ENCODE results near the gene UHMK1. TPM values are rescaled to one million over a fixed set of nuclear protein-coding genes. Genes with fewer than 3 reads are reported as not detected.
A peak's percentile ranks its signal among the peaks of the same experiment; 100 is the strongest.
"Not testable (repeated sequence)": the region's sequence is repeated elsewhere in the genome, so short reads cannot be mapped to it uniquely, and the experiment has no call there.

The UHMK1 gene, protein sequence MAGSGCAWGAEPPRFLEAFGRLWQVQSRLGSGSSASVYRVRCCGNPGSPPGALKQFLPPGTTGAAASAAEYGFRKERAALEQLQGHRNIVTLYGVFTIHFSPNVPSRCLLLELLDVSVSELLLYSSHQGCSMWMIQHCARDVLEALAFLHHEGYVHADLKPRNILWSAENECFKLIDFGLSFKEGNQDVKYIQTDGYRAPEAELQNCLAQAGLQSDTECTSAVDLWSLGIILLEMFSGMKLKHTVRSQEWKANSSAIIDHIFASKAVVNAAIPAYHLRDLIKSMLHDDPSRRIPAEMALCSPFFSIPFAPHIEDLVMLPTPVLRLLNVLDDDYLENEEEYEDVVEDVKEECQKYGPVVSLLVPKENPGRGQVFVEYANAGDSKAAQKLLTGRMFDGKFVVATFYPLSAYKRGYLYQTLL
- polyA plus RNA-seq (2011; rRNA removed) (34.7 and 48.2 TPM in 2 replicates), polyA minus RNA-seq (2011; rRNA and poly(A)+ RNA removed) (38.7 and 70.0 TPM in 2 replicates)

DNA sequence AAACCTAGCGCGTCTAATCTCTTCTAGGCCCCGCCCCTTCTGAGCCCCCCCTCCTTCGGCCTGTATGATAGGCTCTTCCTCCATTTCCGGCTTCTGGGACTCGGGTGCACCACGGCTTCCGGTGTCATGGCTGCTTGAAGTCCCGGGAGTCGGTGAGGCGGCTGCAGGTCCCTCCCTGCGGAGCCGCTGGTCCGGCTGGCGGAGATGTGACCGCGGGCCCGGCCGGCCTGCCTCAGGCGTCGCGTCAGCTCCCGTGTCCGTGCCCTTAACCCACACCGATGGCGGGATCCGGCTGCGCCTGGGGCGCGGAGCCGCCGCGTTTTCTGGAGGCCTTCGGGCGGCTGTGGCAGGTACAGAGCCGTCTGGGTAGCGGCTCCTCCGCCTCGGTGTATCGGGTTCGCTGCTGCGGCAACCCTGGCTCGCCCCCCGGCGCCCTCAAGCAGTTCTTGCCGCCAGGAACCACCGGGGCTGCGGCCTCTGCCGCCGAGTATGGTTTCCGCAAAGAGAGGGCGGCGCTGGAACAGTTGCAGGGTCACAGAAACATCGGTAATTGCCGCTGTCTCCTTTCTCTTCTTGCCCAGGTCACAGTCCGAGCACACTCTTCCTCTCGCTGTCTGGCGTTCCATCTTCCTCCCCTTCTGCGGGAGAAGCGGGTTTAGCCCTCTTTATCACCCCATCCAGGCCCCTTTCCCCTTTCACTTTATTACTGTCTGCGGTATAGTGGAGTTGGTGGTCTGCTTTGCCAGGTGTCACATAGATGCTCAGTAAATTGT, at the start of gene UHMK1:
UHMK1 (plus strand) TSS at position 96 of the 773 bp plus-strand sequence; CDS start at position 279, 183 bp downstream.
- POLR2A ChIA-PET = no interaction called here
- Histone ChIP-seq H3K9me3 (ENCODE audit: control insufficient read depth, insufficient read depth, low read length) (no peaks in the 10 kb centered on the region; the same call in 1 of the 2 replicates), H3K4me3 (ENCODE audit: low read depth, low read length) (peak within 1 kb of the TSS; percentile 90), H3K27ac (ENCODE audit: low read depth, low read length) (peak within 1 kb of the TSS; percentile 77), H3K27me3 (ENCODE audit: control insufficient read depth, insufficient read depth, low read length) (peaks cover 1% of the 10 kb centered on the region)
- peak; percentile 63 for DNase-seq (ENCODE audit: low read depth, low spot score)
- TF ChIP-seq, protein P1, sequence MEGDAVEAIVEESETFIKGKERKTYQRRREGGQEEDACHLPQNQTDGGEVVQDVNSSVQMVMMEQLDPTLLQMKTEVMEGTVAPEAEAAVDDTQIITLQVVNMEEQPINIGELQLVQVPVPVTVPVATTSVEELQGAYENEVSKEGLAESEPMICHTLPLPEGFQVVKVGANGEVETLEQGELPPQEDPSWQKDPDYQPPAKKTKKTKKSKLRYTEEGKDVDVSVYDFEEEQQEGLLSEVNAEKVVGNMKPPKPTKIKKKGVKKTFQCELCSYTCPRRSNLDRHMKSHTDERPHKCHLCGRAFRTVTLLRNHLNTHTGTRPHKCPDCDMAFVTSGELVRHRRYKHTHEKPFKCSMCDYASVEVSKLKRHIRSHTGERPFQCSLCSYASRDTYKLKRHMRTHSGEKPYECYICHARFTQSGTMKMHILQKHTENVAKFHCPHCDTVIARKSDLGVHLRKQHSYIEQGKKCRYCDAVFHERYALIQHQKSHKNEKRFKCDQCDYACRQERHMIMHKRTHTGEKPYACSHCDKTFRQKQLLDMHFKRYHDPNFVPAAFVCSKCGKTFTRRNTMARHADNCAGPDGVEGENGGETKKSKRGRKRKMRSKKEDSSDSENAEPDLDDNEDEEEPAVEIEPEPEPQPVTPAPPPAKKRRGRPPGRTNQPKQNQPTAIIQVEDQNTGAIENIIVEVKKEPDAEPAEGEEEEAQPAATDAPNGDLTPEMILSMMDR (IDR thresholded peaks at IDR 0.05; ENCODE audit: low read depth, low read length) = no peak
- CTCF ChIA-PET = no interaction called here

DNA sequence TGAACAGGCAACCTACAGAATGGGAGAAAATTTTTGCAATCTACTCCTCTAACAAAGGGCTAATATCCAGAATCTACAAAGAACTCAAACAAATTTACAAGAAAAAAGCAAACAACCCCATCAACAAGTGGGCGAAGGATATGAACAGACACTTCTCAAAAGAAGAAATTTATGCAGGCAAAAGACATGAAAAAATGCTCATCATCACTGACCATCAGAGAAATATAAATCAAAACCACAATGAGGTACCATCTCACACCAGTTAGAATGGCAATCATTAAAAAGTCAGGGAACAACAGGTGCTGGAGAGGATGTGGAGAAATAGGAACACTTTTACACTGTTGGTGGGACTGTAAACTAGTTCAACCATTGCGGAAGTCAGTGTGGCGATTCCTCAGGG, 43.3 kb upstream of the UHMK1 start:
- CTCF ChIA-PET; POLR2A ChIA-PET; DNase-seq (ENCODE audit: low read depth, low spot score); H3K27ac ChIP-seq (ENCODE audit: low read depth, low read length); H3K4me3 ChIP-seq (ENCODE audit: low read depth, low read length); H3K27me3 ChIP-seq (ENCODE audit: control insufficient read depth, insufficient read depth, low read length); H3K9me3 ChIP-seq (ENCODE audit: control insufficient read depth, insufficient read depth, low read length): not testable (repeated sequence)

DNA sequence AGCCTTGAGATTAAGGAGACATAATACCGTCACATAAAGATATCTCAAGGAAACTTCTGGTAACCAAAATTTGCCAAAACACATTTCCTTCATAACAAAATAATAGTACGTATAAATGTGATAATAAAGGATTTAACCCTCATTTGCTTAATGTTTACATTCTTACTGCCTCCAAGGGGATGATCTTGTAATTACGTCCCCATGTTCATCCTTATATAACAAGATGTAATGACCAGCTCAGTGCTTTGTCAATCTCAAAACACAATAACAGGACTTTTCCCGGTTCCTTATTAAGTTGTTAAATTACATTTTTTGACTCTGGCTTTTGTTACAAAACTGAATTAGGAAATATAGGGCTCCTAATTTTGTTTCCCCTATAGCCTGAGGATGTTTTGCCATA, 41.3 kb upstream of the UHMK1 start:
- CTCF ChIA-PET = no interaction called here
- DNase-seq (ENCODE audit: low read depth, low spot score) = no peak

DNA sequence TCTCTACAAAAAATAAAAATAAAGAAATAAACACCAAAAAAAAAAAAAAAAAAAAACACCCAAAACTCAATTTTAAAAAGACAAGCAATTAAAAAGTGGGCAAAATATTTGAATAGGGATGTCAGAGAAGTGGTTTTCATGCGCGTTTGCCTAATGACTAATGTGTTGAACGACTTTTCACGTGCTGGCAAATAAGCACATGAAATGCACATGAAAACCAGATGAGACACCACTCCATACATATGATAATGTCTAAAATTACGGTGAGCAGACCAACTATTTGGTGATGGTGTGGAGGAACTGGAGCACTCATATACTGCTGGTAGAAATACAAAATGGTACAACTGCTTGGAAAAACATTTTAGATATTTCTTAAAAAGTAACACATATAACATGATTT, 39.4 kb upstream of the UHMK1 start:
- H3K9me3 ChIP-seq (ENCODE audit: control insufficient read depth, insufficient read depth, low read length) = no peaks in the 10 kb centered on the region
- no peak for DNase-seq (ENCODE audit: low read depth, low spot score)
- no peak overlapping the region for H3K27ac ChIP-seq (ENCODE audit: low read depth, low read length)
- ChIA-PET POLR2A (no interaction called here), CTCF (no interaction called here)
- H3K27me3 ChIP-seq (ENCODE audit: control insufficient read depth, insufficient read depth, low read length) = no peaks in the 10 kb centered on the region
- TF ChIP-seq, protein P1 (IDR thresholded peaks at IDR 0.05; ENCODE audit: low read depth, low read length) = no peak
- H3K4me3 ChIP-seq (ENCODE audit: low read depth, low read length) = no peak overlapping the region

More for the DNA sequence above, 41.3 kb upstream of the UHMK1 start:
- Histone ChIP-seq H3K4me3 (ENCODE audit: low read depth, low read length) (no peak overlapping the region), H3K27me3 (ENCODE audit: control insufficient read depth, insufficient read depth, low read length) (no peaks in the 10 kb centered on the region), H3K27ac (ENCODE audit: low read depth, low read length) (no peak overlapping the region), H3K9me3 (ENCODE audit: control insufficient read depth, insufficient read depth, low read length) (no peaks in the 10 kb centered on the region)
- TF ChIP-seq, protein P1 (IDR thresholded peaks at IDR 0.05; ENCODE audit: low read depth, low read length) = 0 out of 2 replicates have a peak, but pooled peaks have one; percentile 5
- POLR2A ChIA-PET = no interaction called here

DNA sequence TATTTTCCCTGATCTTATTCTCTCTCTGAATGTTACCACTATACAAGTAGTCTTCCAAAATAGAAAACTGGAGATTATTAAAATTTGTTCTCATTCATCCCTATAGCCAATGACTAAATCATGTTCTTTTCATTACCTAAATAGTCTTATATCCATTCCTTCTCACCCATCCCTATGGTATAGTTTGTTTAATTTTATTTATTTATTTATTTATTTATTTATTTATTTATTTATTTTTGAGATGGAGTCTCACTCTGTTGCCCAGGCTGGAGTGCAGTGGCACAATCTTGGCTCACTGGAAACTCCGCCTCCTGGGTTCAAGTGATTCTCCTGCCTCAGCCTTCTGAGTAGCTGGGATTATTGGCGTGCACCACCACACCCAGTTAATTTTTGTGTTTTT, 35.2 kb upstream of the UHMK1 start:
- DNase-seq (ENCODE audit: low read depth, low spot score); POLR2A ChIA-PET; H3K27ac ChIP-seq (ENCODE audit: low read depth, low read length); H3K27me3 ChIP-seq (ENCODE audit: control insufficient read depth, insufficient read depth, low read length); CTCF ChIA-PET; H3K4me3 ChIP-seq (ENCODE audit: low read depth, low read length); H3K9me3 ChIP-seq (ENCODE audit: control insufficient read depth, insufficient read depth, low read length): not testable (repeated sequence)

DNA sequence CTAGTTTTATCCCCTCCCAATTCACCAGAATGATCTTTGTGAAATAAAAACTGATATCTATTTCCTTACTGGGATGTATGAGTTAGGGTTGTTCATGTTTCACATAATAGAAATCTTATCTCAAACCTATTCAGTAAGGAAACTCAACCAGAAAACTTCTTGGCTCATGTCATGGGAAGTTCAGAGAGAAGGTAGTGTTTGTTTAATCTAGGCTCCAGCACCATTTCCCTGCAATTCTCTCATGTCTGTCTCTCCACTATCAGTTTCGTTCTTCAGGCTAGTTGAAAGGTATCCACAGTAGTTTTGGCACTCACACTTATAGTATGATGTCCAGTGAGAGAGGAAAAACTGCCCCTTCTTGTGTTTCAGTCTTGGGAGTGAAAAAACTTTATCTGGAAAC, 34.6 kb upstream of the UHMK1 start:
- no peak for DNase-seq (ENCODE audit: low read depth, low spot score)
- H3K27ac ChIP-seq (ENCODE audit: low read depth, low read length) = no peak overlapping the region
- ChIA-PET POLR2A (no interaction called here), CTCF (no interaction called here)
- no peaks in the 10 kb centered on the region; the same call in 1 of the 2 replicates for H3K9me3 ChIP-seq (ENCODE audit: control insufficient read depth, insufficient read depth, low read length)
- H3K27me3 ChIP-seq (ENCODE audit: control insufficient read depth, insufficient read depth, low read length) = peaks cover 5% of the 10 kb centered on the region
- TF ChIP-seq, protein P1 (IDR thresholded peaks at IDR 0.05; ENCODE audit: low read depth, low read length) = no peak
- H3K4me3 ChIP-seq (ENCODE audit: low read depth, low read length) = no peak overlapping the region

Measured in AG04450 (cell line).